Daoy (cell line): Measurements from ENCODE around the gene SETD6. TPM values are rescaled to one million over a fixed set of nuclear protein-coding genes. Genes with fewer than 3 reads are reported as not detected.

ENCODE experiments used
- DNase-seq: peaks from one replicate; pipeline ENCODE4 v3.0.0-alpha.2; 2015; ENCODE audit warnings: low read depth
- total RNA-seq: library from RNA; depleted of rRNA; stranded (reverse); fragments of >200 nt; shearing (Covaris generic); gene quantifications from 2 replicates; pipeline ENCODE4 v1.2.3, GENCODE V29; 2014

The SETD6 gene
- total RNA-seq, 1 experiment from 2014 or later: 27.8 TPM

GRCh38 chr16:58493756-58494431, 21.4 kb upstream of the SETD6 start:
- no peak for DNase-seq

- DNase-seq: peak; percentile 87
These were observed 20.3 kb upstream of the SETD6 start for GRCh38 chr16:58494981-58495520.

- no peak for DNase-seq
These were observed 19.6 kb upstream of the SETD6 start for GRCh38 chr16:58495521-58496331.

GRCh38 chr16:58497468-58497867, 17.8 kb upstream of the SETD6 start:
- no peak for DNase-seq

GRCh38 chr16:58497935-58498334, 17.4 kb upstream of the SETD6 start:
- no peak for DNase-seq

GRCh38 chr16:58498341-58499091, 16.8 kb upstream of the SETD6 start:
- no peak for DNase-seq

GRCh38 chr16:58499092-58499511, 16.2 kb upstream of the SETD6 start:
- no peak for DNase-seq

GRCh38 chr16:58499615-58500351, 15.5 kb upstream of the SETD6 start, which contains the start of gene NDRG4:
TSS of gene NDRG4 (plus strand) at chr16:58500143. CDS start at chr16:58500249, 106 bp downstream.
- DNase-seq: peak; percentile 78

GRCh38 chr16:58500430-58501241, 14.7 kb upstream of the SETD6 start:
- no peak for DNase-seq

- no peak for DNase-seq
These were observed 13.8 kb upstream of the SETD6 start for GRCh38 chr16:58501242-58502131.

GRCh38 chr16:58502217-58502921, 12.9 kb upstream of the SETD6 start:
- no peak for DNase-seq

GRCh38 chr16:58503166-58503862, 12.0 kb upstream of the SETD6 start:
- no peak for DNase-seq

- no peak for DNase-seq
These were observed 11.2 kb upstream of the SETD6 start for GRCh38 chr16:58503863-58504688.

GRCh38 chr16:58506241-58507194, 8.8 kb upstream of the SETD6 start:
- DNase-seq: no peak

- no peak for DNase-seq
These were observed 7.9 kb upstream of the SETD6 start for GRCh38 chr16:58507195-58507962.
